Endodermal cell (in vitro differentiated cells): ENCODE measurements around the gene PRDM5. TPM values are rescaled to one million over a fixed set of nuclear protein-coding genes. Genes with fewer than 3 reads are reported as not detected.
A peak's percentile ranks its signal among the peaks of the same experiment; 100 is the strongest.
"Not testable (repeated sequence)": the region's sequence is repeated elsewhere in the genome, so short reads cannot be mapped to it uniquely, and the experiment has no call there.

ENCODE experiments used
- DNase-seq: peaks from one replicate; pipeline ENCODE4 v3.0.0-alpha.2; 2017
- H3K27ac ChIP-seq: 2 replicates; pipeline ENCODE4 v1.5.1; 2013; ENCODE audit warnings: mild to moderate bottlenecking, low read depth, low read length, moderate library complexity
- H3K27me3 ChIP-seq: 2 replicates; pipeline ENCODE4 v1.6.1; 2013; ENCODE audit warnings: mild to moderate bottlenecking, low read length, moderate library complexity; ENCODE audit not compliant: insufficient read depth, control insufficient read depth, poor library complexity, severe bottlenecking
- H3K36me3 ChIP-seq: 2 replicates; pipeline ENCODE4 v1.7.0; 2013; ENCODE audit warnings: mild to moderate bottlenecking, low read length, moderate library complexity; ENCODE audit not compliant: control insufficient read depth, insufficient read depth
- H3K4me1 ChIP-seq: one replicate; pipeline ENCODE4 v1.7.0; 2013; ENCODE audit warnings: low read length; ENCODE audit not compliant: control insufficient read depth, insufficient read depth
- H3K4me3 ChIP-seq: 2 replicates; pipeline ENCODE4 v1.5.1; 2013; ENCODE audit warnings: mild to moderate bottlenecking, low read length, moderate library complexity
- H3K9ac ChIP-seq: 2 replicates; pipeline ENCODE4 v1.6.1; 2013; ENCODE audit warnings: mild to moderate bottlenecking, low read length, moderate library complexity; ENCODE audit not compliant: poor library complexity, severe bottlenecking; ENCODE audit errors: extremely low read depth
- H3K9me3 ChIP-seq: 2 replicates; pipeline ENCODE4 v1.6.1; 2013; ENCODE audit warnings: mild to moderate bottlenecking, low read length, moderate library complexity; ENCODE audit not compliant: control insufficient read depth
- H3K27ac Mint-ChIP-seq: 2 replicates; pipeline ENCODE4 v1.8.0; 2020; ENCODE audit warnings: mixed read lengths
- H3K27me3 Mint-ChIP-seq: 2 replicates; pipeline ENCODE4 v1.8.0; 2021; ENCODE audit warnings: mild to moderate bottlenecking, mixed read lengths; ENCODE audit not compliant: insufficient read depth
- H3K36me3 Mint-ChIP-seq: 2 replicates; pipeline ENCODE4 v1.8.0; 2020; ENCODE audit warnings: low read depth, mixed read lengths
- H3K4me1 Mint-ChIP-seq: 2 replicates; pipeline ENCODE4 v1.8.0; 2020; ENCODE audit warnings: mixed read lengths
- H3K4me3 Mint-ChIP-seq: 2 replicates; pipeline ENCODE4 v1.8.0; 2020; ENCODE audit warnings: mild to moderate bottlenecking, moderate library complexity, mixed read lengths
- H3K9me3 Mint-ChIP-seq: 2 replicates; pipeline ENCODE4 v1.8.0; 2020; ENCODE audit warnings: mild to moderate bottlenecking, mixed read lengths
- WGBS, 2 experiments: methylation state at CpG; one replicate each; pipeline versions ENCODE4 v1.1.5 to v1.1.7; 2013; ENCODE audit warnings: missing lambda C conversion rate in 2 of 2, mixed read lengths in 1 of 2; ENCODE audit not compliant: insufficient coverage in 1 of 2, insufficient read length in 1 of 2; 5-methylcytosine and 5-hydroxymethylcytosine counted together
- total RNA-seq, 2 donors: library from RNA; stranded (reverse); fragmentation: NEBNext Ultra II Directional in 1 of 2; extraction: Animal tissue kit (Norgen Biotek cat#: 25700) in 1 of 2; gene quantifications; 2 replicates in 1 of 2; 3 replicates in 1 of 2; pipeline ENCODE4 v1.2.1, GENCODE V29; 2021
- TF ChIP-seq, protein P1 (sequence below): fragments of 200-600 bp; sonication (generic); conservative IDR thresholded peaks from 2 replicates; pipeline ENCODE4 v1.5.0; 2021; ENCODE audit warnings: antibody characterized with exemption, mild to moderate bottlenecking

The PRDM5 gene
- total RNA-seq, 2 donors from 2014 or later = 18.3 to 19.1 TPM

DNA sequence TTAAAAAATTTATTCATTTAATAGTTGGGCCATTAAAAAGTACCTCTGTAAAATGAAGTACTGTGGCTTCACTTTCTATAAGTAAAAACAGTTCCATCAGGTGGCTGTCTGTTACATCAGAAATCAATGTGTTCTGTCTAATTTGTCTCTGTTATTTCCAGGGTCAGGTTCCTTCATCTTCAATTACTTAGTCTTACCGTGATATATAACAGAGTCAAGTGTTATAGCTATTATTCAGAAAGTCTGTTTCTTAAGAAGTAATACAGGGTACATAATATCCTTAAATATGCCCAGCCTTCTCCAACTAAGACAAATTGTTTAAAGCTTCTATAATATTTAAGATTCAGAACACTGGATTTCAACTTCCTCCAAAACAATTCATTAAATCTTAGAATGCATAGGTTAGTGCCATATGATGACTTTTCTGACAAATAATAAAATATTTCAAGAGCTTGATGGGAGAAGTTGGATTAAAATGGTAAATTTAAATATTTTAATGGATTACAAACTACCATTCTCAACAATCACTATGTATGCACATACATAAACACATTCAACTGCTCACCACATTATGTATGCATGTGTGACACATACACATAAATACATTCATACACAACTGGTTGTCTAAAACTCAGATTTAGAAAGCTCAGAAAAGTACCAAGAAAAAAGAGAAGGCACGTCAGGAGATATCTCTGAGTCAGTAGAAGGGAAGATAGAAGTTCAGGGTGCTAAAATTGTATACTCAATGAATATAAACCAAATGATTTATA lies 268.5 kb downstream of the PRDM5 start:
- H3K27me3 ChIP-seq = no peaks in the 10 kb centered on the region
- WGBS, 2 experiments = 88% methylated on average over 2 of the region's 2 CpGs; no CpG with 5 or more reads in 1 of the 2 experiments
- no peaks in the 10 kb centered on the region for H3K4me1 Mint-ChIP-seq

DNA sequence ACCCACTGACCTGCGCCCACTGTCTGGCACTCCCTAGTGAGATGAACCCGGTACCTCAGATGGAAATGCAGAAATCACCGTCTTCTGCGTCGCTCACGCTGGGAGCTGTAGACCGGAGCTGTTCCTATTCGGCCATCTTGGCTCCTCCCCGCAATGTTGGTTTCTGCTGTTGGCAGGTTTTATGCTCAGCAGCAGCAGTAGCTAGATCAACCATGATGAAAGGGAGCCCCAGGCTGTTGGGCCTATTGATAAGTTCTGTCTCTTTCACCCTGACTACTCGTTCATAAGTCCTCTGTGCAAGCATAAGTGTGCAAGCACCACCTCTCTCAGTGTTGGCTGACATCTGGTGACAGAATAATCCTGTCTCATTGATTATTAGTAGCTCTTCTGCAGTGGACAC lies 274.2 kb downstream of the PRDM5 start:
- H3K4me3 ChIP-seq, H3K9ac ChIP-seq, H3K27me3 Mint-ChIP-seq, H3K36me3 ChIP-seq, H3K27ac ChIP-seq, H3K4me1 Mint-ChIP-seq, H3K4me1 ChIP-seq, H3K27me3 ChIP-seq, H3K36me3 Mint-ChIP-seq, H3K9me3 ChIP-seq: not testable (repeated sequence)
- H3K4me3 Mint-ChIP-seq = peak overlapping the region; percentile 61
- WGBS, 2 experiments = 95 to 98% methylated on average over 4 to 8 of the region's 10 CpGs
- DNase-seq = peak; percentile 57
- peaks cover 16% of the 10 kb centered on the region for H3K9me3 Mint-ChIP-seq
- peak overlapping the region; percentile 31 for H3K27ac Mint-ChIP-seq

More for the DNA sequence above, 268.5 kb downstream of the PRDM5 start:
- H3K4me3 Mint-ChIP-seq = no peak overlapping the region
- Histone ChIP-seq H3K9me3 (no peaks in the 10 kb centered on the region), H3K4me3 (no peak overlapping the region), H3K9ac (no peak overlapping the region), H3K27ac (no peak overlapping the region), H3K4me1 (no peaks in the 10 kb centered on the region), H3K36me3 (no peaks in the 10 kb centered on the region)
- TF ChIP-seq, protein P1, sequence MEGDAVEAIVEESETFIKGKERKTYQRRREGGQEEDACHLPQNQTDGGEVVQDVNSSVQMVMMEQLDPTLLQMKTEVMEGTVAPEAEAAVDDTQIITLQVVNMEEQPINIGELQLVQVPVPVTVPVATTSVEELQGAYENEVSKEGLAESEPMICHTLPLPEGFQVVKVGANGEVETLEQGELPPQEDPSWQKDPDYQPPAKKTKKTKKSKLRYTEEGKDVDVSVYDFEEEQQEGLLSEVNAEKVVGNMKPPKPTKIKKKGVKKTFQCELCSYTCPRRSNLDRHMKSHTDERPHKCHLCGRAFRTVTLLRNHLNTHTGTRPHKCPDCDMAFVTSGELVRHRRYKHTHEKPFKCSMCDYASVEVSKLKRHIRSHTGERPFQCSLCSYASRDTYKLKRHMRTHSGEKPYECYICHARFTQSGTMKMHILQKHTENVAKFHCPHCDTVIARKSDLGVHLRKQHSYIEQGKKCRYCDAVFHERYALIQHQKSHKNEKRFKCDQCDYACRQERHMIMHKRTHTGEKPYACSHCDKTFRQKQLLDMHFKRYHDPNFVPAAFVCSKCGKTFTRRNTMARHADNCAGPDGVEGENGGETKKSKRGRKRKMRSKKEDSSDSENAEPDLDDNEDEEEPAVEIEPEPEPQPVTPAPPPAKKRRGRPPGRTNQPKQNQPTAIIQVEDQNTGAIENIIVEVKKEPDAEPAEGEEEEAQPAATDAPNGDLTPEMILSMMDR = no peak
- H3K27ac Mint-ChIP-seq = no peak overlapping the region
- H3K36me3 Mint-ChIP-seq = no peaks in the 10 kb centered on the region
- H3K9me3 Mint-ChIP-seq = no peaks in the 10 kb centered on the region
- DNase-seq = no peak
- H3K27me3 Mint-ChIP-seq = no peaks in the 10 kb centered on the region

Other genes starting within 250 kb of the PRDM5 start
- 1 to 10 TPM; 2.4 to 3.6 TPM for gene NDNF, start 149.8 kb upstream of the PRDM5 start, total RNA-seq
- gene TNIP3, start 241.6 kb upstream of the PRDM5 start, total RNA-seq = under 1 TPM in 1 of 2 donors, not detected in 1; 0.11 TPM